GM10248 (cell line): ENCODE results near the gene GPR15.

Experiments
- CTCF ChIA-PET: fragments of 300-600 bp; sonication (Branson Sonifier 250); formaldehyde crosslinking; extraction: SDS; loops from one replicate; lab custom pipeline; 2021; ENCODE audit warnings: antibody characterized with exemption; lab: Yijun Ruan, JAX
- POLR2A ChIA-PET: fragments of 350-650 bp; sonication (Branson Sonifier 250); formaldehyde crosslinking; extraction: SDS; loops from one replicate; lab custom pipeline; 2020; ENCODE audit warnings: antibody characterized with exemption; lab: Yijun Ruan, JAX
- DNase-seq: peaks from one replicate; pipeline ENCODE4 v3.0.0; 2012; ENCODE audit errors: extremely low spot score
- TF ChIP-seq, protein P1 (sequence below): IDR thresholded peaks from 2 replicates; pipeline ENCODE4 v1.5.1; 2012; ENCODE audit warnings: mild to moderate bottlenecking, low read depth; ENCODE audit errors: extremely low read depth, missing control alignments, control extremely low read depth

GPR15 gene

DNA sequence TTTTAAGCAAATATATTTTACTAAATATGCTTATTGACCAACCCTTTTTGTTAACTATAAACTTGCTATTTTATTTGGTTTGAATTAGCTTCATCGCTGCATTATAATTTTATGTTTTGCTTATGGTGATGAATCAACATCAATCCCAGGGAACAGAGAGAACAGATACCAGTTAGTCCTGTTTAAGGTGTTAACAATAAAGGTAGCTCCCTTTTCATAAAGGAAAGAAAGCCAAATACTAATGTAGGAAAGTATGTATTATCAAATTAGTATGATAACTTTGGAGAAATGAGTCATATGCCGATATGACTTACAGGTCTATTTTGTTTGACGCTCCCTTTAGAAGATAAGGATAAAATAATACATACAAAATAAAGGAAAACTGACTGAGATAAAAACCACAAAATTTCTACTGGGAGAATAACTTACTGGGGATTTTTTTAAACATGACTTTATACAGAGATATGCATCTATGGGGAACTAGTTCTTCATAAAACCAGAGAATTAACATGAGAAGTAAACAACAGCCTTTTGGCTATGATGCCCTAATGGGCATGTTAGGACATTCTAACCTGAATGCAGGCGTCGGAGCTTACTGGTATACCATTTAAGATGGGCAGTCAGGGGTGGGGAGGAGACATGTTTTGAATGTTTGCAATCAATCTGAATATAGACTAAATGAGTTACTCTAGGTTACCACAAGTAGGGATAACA is 29.8 kb upstream of the GPR15 start:
- DNase-seq = no peak
- ChIA-PET POLR2A (no interaction called here), CTCF (interaction anchor here (1.3 kb wide), 1 partner anchor 59 kb away, joined by 3 read pairs; no protein-coding TSS in a partner anchor)
- TF ChIP-seq, protein P1, sequence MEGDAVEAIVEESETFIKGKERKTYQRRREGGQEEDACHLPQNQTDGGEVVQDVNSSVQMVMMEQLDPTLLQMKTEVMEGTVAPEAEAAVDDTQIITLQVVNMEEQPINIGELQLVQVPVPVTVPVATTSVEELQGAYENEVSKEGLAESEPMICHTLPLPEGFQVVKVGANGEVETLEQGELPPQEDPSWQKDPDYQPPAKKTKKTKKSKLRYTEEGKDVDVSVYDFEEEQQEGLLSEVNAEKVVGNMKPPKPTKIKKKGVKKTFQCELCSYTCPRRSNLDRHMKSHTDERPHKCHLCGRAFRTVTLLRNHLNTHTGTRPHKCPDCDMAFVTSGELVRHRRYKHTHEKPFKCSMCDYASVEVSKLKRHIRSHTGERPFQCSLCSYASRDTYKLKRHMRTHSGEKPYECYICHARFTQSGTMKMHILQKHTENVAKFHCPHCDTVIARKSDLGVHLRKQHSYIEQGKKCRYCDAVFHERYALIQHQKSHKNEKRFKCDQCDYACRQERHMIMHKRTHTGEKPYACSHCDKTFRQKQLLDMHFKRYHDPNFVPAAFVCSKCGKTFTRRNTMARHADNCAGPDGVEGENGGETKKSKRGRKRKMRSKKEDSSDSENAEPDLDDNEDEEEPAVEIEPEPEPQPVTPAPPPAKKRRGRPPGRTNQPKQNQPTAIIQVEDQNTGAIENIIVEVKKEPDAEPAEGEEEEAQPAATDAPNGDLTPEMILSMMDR = no peak

DNA sequence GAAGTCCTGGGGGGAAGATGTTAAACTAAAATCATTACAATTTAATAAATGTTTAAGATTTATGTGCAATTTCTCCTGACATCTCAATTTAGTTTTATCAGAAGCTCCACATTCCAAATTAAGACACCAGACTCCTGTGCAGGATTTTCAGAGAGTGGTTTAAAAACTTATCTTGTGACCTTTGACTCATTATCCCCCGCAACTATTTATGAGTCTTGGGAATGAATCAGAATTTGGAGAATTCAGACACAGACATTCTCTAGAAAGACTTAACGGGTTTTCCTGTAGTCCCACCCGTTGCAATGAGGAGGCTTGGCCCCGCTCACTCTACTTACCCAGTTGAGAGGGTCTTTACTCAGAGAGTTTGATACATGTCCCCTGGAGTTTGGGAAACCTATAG is 27.2 kb upstream of the GPR15 start:
- no peak for DNase-seq

DNA sequence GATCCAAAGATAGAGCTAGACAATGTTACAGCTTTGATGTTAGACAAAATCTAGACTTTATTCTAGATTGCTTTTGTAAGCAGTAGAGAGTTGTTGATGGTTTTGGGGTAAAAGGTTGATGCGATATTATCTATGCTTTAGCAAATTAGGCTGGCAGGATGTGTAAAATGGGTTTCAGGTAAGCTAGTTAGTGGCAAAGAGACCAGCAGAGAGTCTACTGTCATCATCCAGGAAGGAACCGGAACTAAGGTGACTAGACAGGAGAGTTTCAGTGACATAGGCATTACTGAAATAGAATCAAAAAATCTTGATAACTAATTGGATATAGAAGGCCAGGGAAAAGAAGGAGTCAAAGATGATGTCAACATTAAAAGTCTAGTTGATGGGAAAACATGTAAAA is 23.2 kb upstream of the GPR15 start:
- TF ChIP-seq, protein P1 = no peak
- ChIA-PET POLR2A (no interaction called here), CTCF (interaction anchor here (0.8 to 2.7 kb wide), 5 partner anchors 7 to 165 kb away, joined by 3 to 8 read pairs (median 3); no protein-coding TSS in a partner anchor)
- no peak for DNase-seq

More for the DNA sequence above, 27.2 kb upstream of the GPR15 start:
- TF ChIP-seq, protein P1 = no peak
- ChIA-PET POLR2A (no interaction called here), CTCF (interaction anchor here (0.8 to 1.4 kb wide), 4 partner anchors 9 to 18 kb away, joined by 3 to 4 read pairs (median 4); partner anchors contain the start of gene CLDND1)

DNA sequence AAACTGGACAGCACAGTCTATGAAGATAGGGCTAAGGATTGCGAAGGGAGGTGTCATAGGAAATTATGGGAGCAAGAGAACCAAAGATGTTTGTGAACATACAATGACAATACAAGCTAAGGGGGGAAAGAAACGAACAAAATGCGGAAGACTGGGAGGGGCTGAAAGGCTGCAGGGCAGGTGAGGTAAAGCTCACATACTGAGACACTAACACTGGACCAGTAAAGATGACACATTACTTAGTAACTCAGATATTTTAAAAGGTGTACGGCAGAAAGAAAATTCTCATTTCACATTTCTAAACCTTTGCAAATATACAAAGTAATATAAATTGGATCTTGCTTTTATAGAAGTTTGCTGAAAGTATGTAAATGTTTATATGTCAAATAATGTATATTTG is 19.2 kb upstream of the GPR15 start:
- TF ChIP-seq, protein P1 = no peak
- ChIA-PET CTCF (interaction anchor here (1.6 kb wide), 1 partner anchor 179 kb away, joined by 4 read pairs; no protein-coding TSS in a partner anchor), POLR2A (no interaction called here)
- DNase-seq = no peak

DNA sequence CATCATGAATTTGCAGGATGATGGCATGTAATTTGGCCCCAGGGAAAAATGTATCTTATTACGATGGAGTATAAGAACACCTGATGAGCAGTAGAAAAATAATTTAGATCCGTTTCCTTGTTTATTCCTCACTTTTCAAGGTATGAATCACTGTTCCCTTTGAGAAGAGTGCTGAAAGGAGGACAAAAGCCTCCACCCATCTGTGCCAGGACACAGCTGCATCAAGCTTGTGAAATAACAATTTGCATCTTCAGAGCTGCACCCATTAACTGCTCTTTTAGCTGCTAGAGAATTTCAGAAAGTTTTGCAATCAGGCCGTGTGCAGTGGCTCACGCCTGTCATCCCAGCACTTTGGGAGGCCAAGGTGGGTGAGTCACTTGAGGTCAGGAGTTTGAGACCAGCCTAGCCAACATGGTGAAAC is 18.7 kb upstream of the GPR15 start:
- CTCF ChIA-PET = interaction anchor here (1.3 to 1.6 kb wide), 2 partner anchors 59 to 180 kb away, joined by 3 to 4 read pairs; no protein-coding TSS in a partner anchor
- DNase-seq = no peak
- POLR2A ChIA-PET = no interaction called here
- TF ChIP-seq, protein P1 = no peak

DNA sequence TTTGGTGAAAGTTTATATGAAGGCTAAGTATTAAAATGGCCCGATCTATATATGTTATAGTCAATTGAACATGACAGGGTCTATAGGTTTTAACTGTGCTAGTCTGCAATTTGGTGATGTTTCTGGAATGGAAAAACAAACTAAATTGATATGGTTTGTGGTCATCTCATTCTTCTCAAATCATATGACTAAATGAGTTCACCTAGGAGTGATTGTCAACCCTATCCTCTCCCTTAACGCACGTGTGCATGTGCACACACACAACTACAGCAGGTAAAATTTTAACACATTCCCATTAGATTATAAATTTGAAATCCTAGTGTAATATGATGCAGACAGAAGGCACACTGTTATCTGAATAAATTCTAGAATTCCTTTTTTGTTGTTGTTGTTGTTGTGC is 18.0 kb upstream of the GPR15 start:
- POLR2A ChIA-PET = no interaction called here
- TF ChIP-seq, protein P1 = no peak
- DNase-seq = no peak
- CTCF ChIA-PET = interaction anchor here (1.3 to 1.6 kb wide), 2 partner anchors 59 to 180 kb away, joined by 3 to 4 read pairs; no protein-coding TSS in a partner anchor
